ENCODE data around the gene TRIM24.

Gene TRIM24

DNA sequence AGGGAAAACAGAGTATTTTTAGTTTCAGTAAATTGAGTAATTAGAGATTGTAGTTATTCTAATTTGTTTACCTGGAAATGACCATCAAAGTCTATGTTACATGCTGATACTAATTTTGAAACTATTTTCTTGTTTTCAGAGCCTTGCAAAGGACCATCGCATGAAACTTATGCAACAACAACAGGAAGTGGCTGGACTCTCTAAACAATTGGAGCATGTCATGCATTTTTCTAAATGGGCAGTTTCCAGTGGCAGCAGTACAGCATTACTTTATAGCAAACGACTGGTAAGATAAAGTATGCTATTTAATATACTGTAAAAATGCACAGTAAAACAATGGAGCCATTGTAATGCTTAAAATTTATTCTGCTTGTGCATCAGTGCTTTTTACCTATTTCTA lies 78.5 kb downstream of the TRIM24 start:
- DNase-seq (ENCODE audit: low read depth in 2 of 2) = no peak

DNA sequence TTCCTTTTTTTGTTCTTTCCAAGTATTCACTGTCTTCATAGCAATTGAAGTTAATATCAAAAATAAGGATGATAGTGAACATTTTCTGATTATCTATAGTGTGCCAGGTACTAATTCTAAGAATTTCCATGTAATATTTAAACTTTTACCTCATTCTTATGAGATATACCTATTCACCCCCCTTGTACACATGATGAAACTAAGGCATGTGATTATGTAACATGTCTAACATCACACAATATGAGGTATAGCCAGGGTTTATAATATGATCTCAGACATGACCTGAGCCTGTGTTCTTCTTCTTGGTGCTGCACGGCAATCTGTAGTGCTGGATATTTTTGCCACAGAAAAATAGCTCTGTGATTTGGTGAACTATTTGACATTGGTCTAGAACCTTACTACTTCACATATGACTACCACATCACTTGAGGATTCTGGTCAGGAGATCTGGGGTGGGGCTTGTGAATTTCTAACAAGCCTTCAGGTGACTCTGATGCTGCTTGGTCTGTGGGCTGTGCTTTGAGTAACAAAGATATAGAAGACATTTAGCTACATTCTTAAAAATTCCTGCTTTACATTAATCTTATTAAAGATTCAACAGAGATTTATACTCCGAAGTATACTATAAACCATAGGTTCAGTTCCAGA lies 79.1 kb downstream of the TRIM24 start:
- no peak for DNase-seq (ENCODE audit: low read depth in 2 of 2)

DNA sequence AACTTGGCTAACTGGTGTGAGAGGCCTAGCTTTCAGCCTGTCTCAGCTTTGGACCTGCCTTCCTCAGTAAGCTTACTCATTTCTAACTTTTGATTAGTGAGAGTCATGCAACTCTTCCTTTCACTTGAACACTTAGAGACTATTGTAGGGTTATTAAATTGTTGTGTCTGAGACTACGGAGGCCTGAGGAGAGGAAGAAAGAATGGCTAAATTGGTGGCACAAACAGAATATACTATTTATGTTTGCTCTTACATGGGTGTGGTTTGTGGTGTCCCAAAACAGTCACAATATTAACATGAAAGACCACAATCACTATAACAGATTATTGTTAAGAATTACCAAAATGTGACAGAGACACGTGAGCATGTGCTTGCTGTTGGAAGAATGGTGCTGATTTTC lies 82.1 kb downstream of the TRIM24 start:
- DNase-seq (ENCODE audit: low read depth in 2 of 2) = no peak

DNA sequence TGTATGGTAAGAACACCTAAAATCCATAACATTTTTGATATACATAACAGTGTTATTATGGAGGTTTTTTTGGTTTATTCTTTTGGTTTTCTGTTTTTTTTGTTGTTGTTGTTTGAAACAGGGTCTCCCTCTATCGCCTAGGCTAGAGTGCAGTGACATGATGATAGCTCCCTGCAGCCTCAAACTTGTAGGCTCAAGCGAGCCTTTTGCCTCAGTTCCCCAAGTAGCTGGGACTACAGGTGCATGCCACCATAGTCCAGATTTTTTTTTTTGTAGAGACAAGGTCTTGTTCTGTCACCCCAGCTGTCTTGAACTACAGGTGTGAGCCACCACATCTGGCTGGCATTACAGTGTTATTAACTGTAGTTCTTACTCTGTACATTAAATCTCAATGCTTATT lies 83.7 kb downstream of the TRIM24 start:
- no peak for DNase-seq (ENCODE audit: low read depth in 2 of 2)

DNA sequence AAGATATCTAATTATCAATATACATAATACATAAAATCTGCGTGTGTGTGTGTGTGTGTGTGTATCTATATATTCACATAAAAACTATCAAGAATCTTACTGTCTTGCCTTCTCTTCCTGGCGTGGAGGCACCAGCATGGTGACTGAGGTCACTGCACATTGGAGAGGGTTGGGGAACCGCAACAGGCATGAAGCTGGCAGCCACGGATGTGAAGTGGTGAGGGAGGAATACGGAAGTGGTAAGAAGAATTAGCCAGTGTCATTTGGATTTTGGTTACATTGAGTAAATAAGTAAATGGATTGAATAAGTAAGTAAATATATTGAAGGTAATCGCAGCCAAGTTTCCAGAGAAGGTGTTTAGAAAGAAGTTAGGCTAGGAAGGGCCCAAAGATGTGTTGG lies 85.1 kb downstream of the TRIM24 start:
- DNase-seq (ENCODE audit: low read depth in 2 of 2) = no peak

DNA sequence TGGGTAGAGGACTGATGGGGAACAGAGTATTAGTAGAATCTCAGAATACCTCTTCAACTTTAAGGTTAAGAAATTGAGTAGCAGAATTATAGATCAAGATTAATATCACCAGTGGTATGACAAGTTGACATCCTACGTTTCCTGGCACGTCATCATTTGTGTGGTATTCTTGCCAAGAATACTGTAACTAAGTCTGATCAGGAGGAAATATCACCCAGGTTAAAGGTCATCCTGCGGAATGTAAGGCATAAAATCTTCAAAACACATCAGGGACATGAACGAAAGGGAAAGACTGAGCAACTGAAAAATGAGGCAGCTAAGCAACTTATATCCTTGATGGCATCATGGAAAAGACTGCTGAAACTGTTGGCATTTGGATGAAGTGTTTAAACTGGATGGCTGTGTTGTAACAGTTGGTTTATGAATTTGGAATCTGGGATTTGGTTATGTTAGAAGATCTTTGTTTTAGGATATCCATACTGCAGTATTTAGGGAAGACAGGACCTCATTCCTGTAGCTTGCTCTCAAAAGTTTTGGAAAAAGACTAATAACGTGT lies 86.1 kb downstream of the TRIM24 start:
- no peak for DNase-seq (ENCODE audit: low read depth in 2 of 2)

DNA sequence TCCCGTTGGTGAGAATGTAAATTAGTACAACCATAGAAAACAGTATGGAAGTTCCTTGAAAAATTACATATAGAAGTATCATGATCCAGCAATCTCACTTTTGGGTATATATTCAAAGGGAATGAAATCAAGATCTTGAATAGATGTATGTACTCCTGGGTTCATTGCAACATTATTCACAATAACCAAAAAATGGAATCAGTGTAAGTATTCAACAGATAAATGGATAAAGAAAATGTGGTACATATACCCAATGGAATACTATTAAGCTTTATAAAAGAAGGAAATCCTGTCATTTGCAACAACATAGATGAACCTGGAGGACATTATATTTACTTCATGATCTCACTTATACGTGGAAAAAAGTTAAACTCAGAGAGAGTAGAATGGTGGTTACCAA lies 86.8 kb downstream of the TRIM24 start:
- no peak for DNase-seq (ENCODE audit: low read depth in 2 of 2)

DNA sequence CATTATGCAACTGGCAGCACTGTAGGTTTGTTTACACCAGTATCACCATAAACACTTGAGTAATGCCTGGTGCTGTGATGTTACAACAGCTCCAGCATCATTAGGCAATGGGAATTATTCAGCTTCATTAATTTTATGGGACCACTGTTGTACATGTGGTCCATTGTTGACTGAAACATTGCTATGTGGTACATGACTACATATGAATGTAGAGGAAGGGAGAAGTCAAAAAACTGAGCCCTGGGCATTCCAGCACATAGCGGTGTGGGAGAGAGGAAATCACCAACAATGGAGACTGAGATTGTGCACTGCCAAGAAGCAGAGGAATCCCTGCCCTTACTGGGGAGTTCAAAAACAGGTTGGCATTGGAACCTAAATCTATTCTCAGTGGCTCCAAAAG lies 89.0 kb downstream of the TRIM24 start:
- no peak for DNase-seq (ENCODE audit: low read depth in 2 of 2)

DNA sequence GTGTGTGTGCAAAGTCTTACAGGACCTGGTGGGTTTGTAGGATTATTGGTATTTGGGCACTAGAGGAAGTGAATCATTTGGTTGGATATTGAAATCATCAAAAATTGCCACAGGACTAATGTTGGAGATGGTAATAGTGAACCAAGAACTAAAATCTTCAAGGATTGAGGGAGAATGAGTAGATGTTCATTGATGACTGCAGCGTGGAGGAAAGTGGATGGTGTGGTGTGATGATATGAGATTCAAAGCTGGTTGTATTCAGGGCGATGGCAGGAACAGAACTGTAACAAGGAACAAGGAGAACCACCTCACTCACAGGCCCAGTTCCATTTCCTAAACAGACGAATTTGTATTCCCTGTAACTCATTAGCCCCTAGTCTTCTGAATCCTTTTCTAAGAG lies 90.3 kb downstream of the TRIM24 start:
- DNase-seq (ENCODE audit: low read depth in 2 of 2) = no peak

DNA sequence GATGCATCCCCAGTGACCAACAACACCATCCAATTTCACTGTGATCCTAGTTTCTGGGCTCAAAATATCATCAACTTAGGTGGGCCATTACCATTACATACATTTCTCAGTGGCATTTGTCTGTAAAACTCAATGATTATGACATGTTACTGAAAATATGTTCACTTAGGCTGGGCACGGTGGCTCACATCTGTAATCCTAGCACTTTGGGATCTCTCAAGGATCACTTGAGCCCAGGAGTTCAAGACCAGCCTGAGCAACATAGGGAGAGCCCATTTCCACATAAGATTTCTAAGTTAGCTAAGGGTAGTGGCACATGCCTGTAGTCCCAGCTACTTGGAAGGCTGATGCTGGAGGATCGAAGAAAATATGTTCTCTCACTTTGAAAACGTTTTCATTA lies 91.0 kb downstream of the TRIM24 start:
- DNase-seq (ENCODE audit: low read depth in 2 of 2) = no peak

DNA sequence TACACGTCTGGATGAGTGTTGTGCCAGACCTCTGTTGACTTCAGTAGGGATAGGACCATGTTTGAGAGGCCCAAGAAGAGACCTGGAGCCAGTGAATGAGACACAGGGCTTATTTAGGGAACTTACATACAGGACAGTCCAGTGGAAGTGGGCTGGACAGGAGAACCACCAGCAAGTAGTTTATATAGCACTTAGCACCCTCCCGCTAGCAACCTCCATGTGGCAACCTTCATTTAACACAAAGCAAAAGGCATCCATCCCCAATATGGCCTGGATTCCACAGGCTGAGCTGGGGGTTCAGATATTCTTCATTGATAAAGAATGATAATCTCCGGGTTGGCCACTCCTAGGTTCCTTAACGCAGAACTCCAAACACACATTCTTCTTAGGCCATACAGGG lies 93.7 kb downstream of the TRIM24 start:
- no peak for DNase-seq (ENCODE audit: low read depth in 2 of 2)

DNA sequence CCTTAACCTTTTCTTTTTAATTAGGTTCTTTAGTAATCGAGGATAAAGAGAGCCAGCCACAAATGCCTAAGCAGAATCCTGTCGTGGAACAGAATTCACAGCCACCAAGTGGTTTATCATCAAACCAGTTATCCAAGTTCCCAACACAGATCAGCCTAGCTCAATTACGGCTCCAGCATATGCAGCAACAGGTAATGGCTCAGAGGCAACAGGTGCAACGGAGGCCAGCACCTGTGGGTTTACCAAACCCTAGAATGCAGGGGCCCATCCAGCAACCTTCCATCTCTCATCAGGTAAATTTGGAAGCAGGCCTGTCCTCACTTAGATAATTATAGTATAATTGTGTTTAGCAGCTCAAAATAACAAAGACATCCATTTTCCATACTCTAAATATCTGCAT lies 94.6 kb downstream of the TRIM24 start:
- DNase-seq (ENCODE audit: low read depth in 2 of 2) = no peak

DNA sequence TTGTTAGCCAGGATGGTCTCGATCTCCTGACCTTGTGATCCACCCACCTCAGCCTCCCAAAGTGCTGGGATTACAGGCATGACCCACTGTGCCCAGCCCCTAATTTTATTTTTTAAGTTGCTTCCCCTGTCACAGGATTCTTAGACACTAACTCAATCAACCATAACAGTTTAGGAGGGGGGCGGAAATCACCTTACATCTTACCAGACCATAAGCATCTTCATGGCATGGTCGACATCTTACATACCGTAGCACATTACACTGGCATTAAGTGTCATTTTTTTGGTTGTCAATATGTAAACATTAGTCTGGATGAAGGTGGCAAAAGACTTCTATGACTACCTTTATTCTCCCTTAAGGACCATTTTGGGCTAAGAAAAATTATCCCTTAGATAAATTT lies 95.6 kb downstream of the TRIM24 start:
- DNase-seq (ENCODE audit: low read depth in 2 of 2) = no peak

DNA sequence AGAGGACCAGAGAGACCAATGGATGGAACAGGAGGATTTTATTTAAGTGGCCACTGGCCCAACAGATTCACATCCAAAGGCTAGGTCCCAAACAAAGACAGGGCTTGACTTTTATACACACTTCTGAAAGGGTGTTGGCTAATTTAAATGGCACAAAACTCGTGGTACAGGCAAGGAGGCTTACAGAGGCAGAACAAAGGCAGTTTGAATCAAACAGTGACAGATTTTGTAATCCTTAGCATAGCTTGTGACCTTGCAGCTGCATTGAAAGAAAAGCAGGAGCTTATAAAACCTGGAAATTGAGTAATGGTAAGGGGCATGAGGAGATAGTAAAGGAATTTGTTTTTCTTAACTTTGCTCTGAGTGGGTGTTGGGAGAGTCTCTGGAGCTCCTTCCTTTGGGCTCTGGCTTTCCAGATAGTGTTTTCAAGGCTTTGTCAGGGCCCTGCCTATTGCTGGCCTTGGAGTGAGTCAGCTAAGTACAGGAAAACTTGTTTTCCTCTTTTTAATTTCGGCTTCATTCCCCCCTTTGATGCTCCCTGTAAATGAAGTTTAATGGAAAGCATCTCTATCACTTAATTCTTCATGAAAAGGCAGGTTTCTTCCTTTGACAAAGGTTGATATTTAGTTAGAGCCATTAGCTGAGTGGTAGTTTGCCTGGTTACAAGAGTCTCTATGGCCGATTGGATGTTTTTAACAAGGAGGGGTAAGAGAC lies 96.9 kb downstream of the TRIM24 start:
- no peak for DNase-seq (ENCODE audit: low read depth in 2 of 2)

DNA sequence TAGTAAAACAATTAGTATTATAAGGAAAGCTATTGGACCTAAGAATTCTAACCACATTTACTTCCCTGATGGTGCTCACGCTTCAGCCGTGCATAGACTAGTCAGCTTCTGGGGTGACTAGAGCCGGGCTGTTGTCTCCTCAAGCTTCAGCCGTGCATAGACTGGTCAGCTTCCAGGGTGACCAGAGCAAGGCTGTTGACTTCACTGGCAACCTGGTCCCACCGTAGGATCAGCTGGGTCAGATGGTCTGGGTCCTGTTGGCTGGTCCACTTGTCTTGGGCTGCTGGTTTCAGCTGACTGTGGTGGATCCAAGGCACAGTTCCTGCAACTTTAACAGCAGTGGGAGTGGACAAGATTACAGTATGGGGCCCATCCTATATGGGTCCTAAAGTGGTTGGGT lies 99.4 kb downstream of the TRIM24 start:
- DNase-seq (ENCODE audit: low read depth in 2 of 2) = no peak

DNA sequence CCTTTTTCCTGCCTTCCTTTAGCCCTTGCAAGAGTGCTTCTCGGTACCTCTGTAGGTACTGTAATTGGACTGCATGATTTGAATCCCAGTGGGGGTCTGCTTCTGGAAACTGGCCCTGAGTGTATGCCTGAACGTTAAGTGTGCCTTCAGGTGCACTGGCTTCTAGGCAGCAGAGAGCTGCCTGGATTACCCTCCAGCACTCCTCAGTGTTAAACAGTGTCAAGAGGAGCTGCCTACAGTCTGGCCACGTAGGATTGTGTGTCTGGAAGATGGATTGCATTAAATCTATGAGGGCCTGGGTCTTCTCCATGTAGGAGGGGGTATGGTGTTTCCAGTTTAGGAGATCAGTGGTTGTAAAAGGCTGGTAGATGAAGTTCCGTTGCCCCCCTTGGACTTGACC lies 103.7 kb downstream of the TRIM24 start:
- DNase-seq (ENCODE audit: low read depth in 2 of 2) = no peak

DNA sequence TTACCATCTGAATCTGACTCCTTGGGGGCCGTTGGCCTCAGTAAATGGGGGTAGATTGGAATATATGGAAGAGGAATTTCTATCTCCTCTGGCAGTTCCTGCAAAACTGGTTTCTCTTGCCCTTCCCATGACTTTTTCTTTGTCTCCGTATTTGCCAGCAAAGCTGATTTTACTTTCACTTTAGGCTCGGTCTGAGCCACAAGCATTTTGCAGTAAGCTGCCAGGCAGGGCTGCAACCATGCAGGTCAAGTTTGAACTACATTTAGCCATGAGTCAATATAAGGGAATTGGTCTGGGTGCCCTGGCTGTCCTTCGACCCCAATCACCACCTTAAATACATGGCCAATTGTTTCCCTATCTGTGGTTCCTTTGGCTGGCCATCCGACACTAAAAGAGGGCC lies 104.3 kb downstream of the TRIM24 start:
- no peak for DNase-seq (ENCODE audit: low read depth in 2 of 2)

DNA sequence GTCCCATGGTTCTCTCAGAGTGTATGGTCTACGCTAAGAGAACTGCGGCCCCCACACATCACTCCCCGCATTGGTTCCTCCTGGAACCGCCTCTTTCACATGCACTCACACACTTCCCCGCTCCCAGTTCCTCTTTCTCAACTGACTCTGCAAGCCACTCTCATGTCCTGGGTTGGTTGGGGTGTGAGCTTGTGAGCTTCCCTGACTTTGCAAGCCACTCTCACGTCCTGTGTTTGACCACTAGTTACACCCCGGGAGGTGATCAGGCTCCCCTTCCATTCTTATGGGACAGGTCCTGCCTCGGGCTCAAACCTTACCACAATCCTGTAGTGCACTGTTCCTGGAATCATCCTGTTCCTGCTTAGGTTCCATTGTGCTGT lies 105.0 kb downstream of the TRIM24 start:
- no peak for DNase-seq (ENCODE audit: low read depth in 2 of 2)

DNA sequence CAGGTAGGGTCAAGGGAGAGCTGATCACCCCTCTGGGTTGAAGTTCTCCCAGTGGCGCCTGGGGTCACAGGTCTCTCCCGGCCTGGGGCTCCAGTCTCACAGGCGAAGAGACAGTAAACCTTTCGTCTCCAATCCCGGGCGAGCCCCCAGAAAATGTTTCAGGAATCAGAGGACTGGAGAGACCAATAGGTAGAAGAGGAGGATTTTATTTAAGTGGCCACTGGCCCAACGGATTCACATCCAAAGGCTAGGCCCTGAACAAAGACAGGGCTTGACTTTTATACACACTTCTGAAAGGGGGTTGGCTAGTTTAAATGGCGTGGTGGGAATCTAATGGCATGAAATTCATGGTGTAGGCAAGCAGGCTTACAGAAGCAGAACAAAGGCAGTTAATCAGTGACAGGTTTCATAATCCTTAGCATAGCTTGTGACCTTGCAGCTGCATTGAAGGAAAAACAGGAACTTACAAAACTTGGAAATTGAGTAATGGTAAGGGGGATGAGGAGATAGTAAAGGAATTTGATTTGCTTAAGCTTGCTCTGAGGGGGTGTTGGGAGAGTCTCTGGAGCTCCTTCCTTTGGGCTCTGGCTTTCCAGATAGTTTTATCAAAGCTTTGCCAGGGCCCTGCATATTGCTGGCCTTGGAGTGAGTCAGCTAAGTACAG lies 105.5 kb downstream of the TRIM24 start:
- no peak for DNase-seq (ENCODE audit: low read depth in 2 of 2)

DNA sequence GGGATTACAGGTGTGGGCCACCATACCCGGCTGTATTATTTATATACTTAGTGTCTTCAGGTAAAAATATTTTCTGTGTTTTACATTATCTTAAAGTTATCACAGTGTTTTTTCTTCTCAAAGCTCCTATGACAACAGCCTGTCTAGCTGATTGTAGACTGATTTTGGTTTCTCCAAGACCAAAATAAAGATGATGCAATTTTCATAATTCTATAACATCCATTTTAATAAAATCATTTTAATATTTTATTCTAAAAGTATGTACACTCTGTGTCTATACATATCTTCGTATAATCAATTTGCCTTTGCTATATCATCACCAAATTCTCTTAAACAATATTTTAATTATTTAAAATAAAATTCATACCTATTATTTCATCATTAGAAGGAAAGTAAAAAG lies 108.6 kb downstream of the TRIM24 start:
- DNase-seq (ENCODE audit: low read depth in 2 of 2) = no peak

DNA sequence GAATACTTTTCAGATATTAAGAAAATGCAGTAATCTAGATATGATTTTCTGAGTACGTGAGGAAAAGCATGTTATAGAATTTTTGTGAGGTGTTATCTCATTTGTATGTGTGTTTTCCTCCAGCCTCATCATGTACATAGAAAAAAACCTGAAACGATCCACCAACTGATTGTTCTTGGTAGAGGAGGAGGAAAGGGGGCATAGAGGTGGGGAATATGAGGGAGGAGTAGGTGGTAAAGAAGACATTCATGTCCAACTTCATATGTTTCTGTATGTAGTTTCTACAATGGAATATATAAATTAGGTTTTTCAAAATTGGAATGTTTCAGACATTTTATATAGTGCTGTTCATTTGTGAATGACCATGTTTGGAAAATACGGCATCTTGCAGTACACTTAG lies 109.4 kb downstream of the TRIM24 start:
- no peak for DNase-seq (ENCODE audit: low read depth in 2 of 2)

DNA sequence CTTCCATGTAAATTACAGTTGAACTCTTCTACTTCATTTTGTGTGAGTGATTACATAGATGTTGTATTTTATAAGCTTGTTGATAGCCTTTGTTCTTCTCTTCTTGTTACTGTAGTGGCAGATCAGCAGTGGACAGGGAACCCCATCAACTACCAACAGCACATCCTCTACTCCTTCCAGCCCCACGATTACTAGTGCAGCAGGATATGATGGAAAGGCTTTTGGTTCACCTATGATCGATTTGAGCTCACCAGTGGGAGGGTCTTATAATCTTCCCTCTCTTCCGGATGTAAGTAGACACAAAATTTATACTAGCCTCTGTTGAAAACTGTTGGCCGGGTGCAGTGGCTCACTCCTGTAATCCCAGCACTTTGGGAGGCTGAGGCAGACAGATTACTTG lies 110.7 kb downstream of the TRIM24 start:
- no peak for DNase-seq (ENCODE audit: low read depth in 2 of 2)

DNA sequence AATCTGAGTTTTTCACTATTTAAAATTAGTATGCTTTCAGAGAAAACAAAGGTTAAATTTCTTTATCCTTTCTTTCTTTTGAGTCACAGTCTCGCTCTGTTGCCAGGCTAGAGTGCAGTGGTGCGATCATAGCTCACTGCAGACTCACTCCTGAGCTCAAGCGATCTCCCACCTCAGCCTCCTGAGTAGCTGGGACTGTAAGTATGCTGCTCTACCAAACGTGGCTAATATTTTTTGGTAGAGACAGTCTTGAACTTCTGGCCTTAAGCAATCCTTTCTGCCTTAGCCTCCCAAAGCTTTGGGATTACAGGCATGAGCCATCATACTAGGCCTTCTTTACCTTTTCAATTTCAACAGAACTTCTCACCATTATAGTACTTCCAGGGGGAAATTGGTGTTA lies 113.7 kb downstream of the TRIM24 start:
- no peak for DNase-seq (ENCODE audit: low read depth in 2 of 2)
